Testis (tissue), 3 donors: ENCODE data around the gene THBS4. TPM values are rescaled to one million over a fixed set of nuclear protein-coding genes. Genes with fewer than 3 reads are reported as not detected.

Experiments
- DNase-seq: peaks from one replicate; pipeline ENCODE4 v3.0.0-alpha.2; 2019
- H3K27ac ChIP-seq, 2 donors: fragments of 200-600 bp; sonication (generic); one replicate each; pipeline ENCODE4 v1.5.1; 2019
- H3K27me3 ChIP-seq: fragments of 200-600 bp; sonication (generic); one replicate; pipeline ENCODE4 v1.5.1; 2019
- H3K36me3 ChIP-seq: fragments of 200-600 bp; sonication (generic); one replicate; pipeline ENCODE4 v1.5.1; 2017; ENCODE audit warnings: low read depth; ENCODE audit errors: missing control alignments
- H3K4me1 ChIP-seq: fragments of 200-600 bp; sonication (generic); one replicate; pipeline ENCODE4 v1.5.1; 2019
- H3K4me3 ChIP-seq, 2 donors: fragments of 200-600 bp; sonication (generic); one replicate each; pipeline ENCODE4 v1.5.1; 2017 to 2019
- H3K9me3 ChIP-seq: fragments of 200-600 bp; sonication (generic); one replicate; pipeline ENCODE4 v1.5.1; 2017
- CTCF ChIP-seq, 3 experiments: fragments of 450-650 bp in 2 of 3; fragments of 200-600 bp in 1 of 3; sonication (generic) in 1 of 3; IDR thresholded peaks; one replicate each; pipeline ENCODE4 v1.5.1; 2016 to 2019; ENCODE audit warnings: antibody characterized with exemption in 3 of 3, mild to moderate bottlenecking in 2 of 3, moderate library complexity in 1 of 3
- POLR2A ChIP-seq: fragments of 450-650 bp; IDR thresholded peaks from one replicate; pipeline ENCODE4 v1.6.1; 2017; ENCODE audit warnings: antibody characterized with exemption, mild to moderate bottlenecking, moderate library complexity
- WGBS, 2 donors: methylation state at CpG; one replicate each; pipeline ENCODE4 v1.1.5; 2018; 5-methylcytosine and 5-hydroxymethylcytosine counted together
- intact Hi-C: fragments of 100-400 bp; cut with DNase I; formaldehyde crosslinking; loops from one replicate; pipeline ENCODE4 v1.15.1; 2023; ENCODE audit warnings: low total_unique reads
- polyA plus RNA-seq: library from polyadenylated mRNA; stranded (reverse); fragments of 350-450 nt; fragmentation: Illumina TruSeq; extraction: RNeasy Lipid Tissue Mini Kit (QIAGEN cat#74804); gene quantifications from one replicate; pipeline ENCODE4 v1.2.3, GENCODE V29; 2014; ENCODE audit warnings: low read depth, low replicate concordance; ENCODE audit not compliant: insufficient read depth
- total RNA-seq, 2 donors: library from RNA; depleted of rRNA; stranded (reverse); fragments of >200 nt; gene quantifications; one replicate each; pipeline ENCODE4 v1.2.3, GENCODE V29; 2016

Gene THBS4
- total and polyA plus RNA-seq, 3 donors from 2014 or later, result 14.1 to 62.5 (median 18.3) TPM

- Histone ChIP-seq H3K9me3 (no peaks in the 10 kb centered on the region), H3K36me3 (no peaks in the 10 kb centered on the region), H3K4me3 (no peak overlapping the region), H3K27me3 (no peaks in the 10 kb centered on the region), H3K27ac (no peak overlapping the region), H3K4me1 (peaks cover 13% of the 10 kb centered on the region)
- TF ChIP-seq CTCF (IDR thresholded peaks at IDR 0.05) (no peak), POLR2A (no peak)
- 79 to 87% methylated on average over 10 of the region's 10 CpGs for WGBS, 2 donors
- intact Hi-C loops, result loop anchor here (10.0 kb wide), 1 partner anchor 177 kb away; no protein-coding TSS in a partner anchor
- DNase-seq, result no peak
Measured at GRCh38 chr5:80097451-80097850, 62.3 kb downstream of the THBS4 start.

DNA sequence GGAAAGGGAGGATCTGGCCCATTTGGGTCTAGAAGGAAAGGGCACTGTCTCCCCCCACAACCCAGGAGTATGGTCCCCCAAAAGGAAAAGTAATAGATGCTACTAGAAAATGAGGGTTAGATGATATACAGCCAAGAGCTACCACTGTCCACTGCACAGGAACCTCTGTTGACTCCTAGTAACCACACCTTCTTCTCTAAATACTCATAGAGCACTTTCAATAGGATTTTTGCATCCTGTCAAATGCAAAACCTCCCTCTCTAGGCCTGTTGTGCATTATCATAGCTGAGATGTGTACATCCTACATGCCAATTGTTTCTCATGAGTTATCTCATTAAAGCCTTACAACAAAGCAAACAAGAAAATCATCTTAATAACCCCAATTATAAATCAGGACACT is 66.8 kb downstream of the THBS4 start:
- Histone ChIP-seq H3K4me1 (peaks cover 8% of the 10 kb centered on the region), H3K27me3 (no peaks in the 10 kb centered on the region), H3K36me3 (no peaks in the 10 kb centered on the region), H3K4me3 (no peak overlapping the region), H3K9me3 (no peaks in the 10 kb centered on the region), H3K27ac (no peak overlapping the region)
- intact Hi-C loops, result no loop called here
- TF ChIP-seq CTCF (IDR thresholded peaks at IDR 0.05) (no peak), POLR2A (no peak)
- DNase-seq, result no peak

GRCh38 chr5:80103371-80103770 is 68.2 kb downstream of the THBS4 start:
- no peaks in the 10 kb centered on the region for H3K36me3 ChIP-seq
- DNase-seq, result no peak
- H3K27ac ChIP-seq, result no peak overlapping the region
- H3K27me3 ChIP-seq, result no peaks in the 10 kb centered on the region
- intact Hi-C loops, result no loop called here
- H3K4me3 ChIP-seq, result no peak overlapping the region
- H3K4me1 ChIP-seq, result peaks cover 8% of the 10 kb centered on the region
- TF ChIP-seq CTCF (IDR thresholded peaks at IDR 0.05) (no peak), POLR2A (no peak)
- no peaks in the 10 kb centered on the region for H3K9me3 ChIP-seq
- WGBS, 2 donors, result 51 to 81% methylated on average over 4 to 6 of the region's 6 CpGs

- DNase-seq, result no peak
- WGBS, 2 donors, result 70 to 71% methylated on average over 5 to 7 of the region's 7 CpGs
- Histone ChIP-seq H3K27ac (no peak overlapping the region), H3K4me1 (peaks cover 19% of the 10 kb centered on the region), H3K9me3 (no peaks in the 10 kb centered on the region), H3K36me3 (no peaks in the 10 kb centered on the region), H3K4me3 (no peak overlapping the region), H3K27me3 (no peaks in the 10 kb centered on the region)
- TF ChIP-seq POLR2A (no peak), CTCF (IDR thresholded peaks at IDR 0.05) (no peak)
- intact Hi-C loops, result no loop called here
Measured at GRCh38 chr5:80105698-80106439, 70.7 kb downstream of the THBS4 start.

DNA sequence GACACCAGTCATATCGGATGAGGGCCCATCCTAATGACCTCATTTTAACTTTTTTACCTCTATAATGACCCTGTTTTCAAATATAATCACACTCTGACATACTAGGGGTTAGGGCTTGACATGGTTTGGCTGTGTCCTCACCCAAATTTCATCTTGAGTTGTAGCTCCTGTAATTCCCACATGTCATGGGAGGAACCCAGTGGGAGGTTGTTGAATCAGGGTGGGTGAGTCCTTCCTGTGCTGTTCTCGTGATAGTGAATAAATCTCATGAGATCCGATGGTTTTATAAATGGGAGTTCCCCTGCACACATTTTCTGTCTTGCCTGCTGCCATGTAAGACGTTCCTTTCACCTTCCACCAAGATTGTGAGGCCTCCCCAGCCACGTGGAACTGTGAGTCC is 71.8 kb downstream of the THBS4 start:
- intact Hi-C loops, result no loop called here
- no peak for DNase-seq
- Histone ChIP-seq H3K27me3 (no peaks in the 10 kb centered on the region), H3K9me3 (no peaks in the 10 kb centered on the region), H3K4me3 (no peak overlapping the region), H3K27ac (no peak overlapping the region), H3K4me1 (peaks cover 19% of the 10 kb centered on the region), H3K36me3 (no peaks in the 10 kb centered on the region)
- no peak for TF ChIP-seq POLR2A
- no peak for TF ChIP-seq CTCF (IDR thresholded peaks at IDR 0.05)
- WGBS, 2 donors, result 67 to 69% methylated on average over 5 of the region's 5 CpGs
